GM23248 (cell line): ENCODE measurements around the gene ZNF80. TPM values are rescaled to one million over a fixed set of nuclear protein-coding genes. Genes with fewer than 3 reads are reported as not detected.
"Not testable (repeated sequence)": the region's sequence is repeated elsewhere in the genome, so short reads cannot be mapped to it uniquely, and the experiment has no call there.

Experiments
- DNase-seq: peaks from one replicate; pipeline ENCODE4 v3.0.0-alpha.2; 2015
- H2AFZ ChIP-seq: fragments of 200-600 bp; sonication (generic); 2 replicates; pipeline ENCODE4 v1.6.1; 2016; ENCODE audit warnings: antibody characterized with exemption
- H3F3A ChIP-seq: fragments of 200-600 bp; sonication (generic); 2 replicates; pipeline ENCODE4 v1.6.1; 2016; ENCODE audit warnings: mild to moderate bottlenecking, antibody characterized with exemption, mixed run types; ENCODE audit not compliant: insufficient read depth
- H3K27ac ChIP-seq: fragments of 200-600 bp; sonication (generic); 2 replicates; pipeline ENCODE4 v1.5.1; 2016; ENCODE audit warnings: mild to moderate bottlenecking
- H3K27me3 ChIP-seq: fragments of 200-600 bp; sonication (generic); replicated peaks from 2 replicates; pipeline ENCODE4 v1.6.1; 2016; ENCODE audit warnings: mild to moderate bottlenecking; ENCODE audit not compliant: insufficient read depth
- H3K36me3 ChIP-seq: fragments of 200-600 bp; sonication (generic); 2 replicates; pipeline ENCODE4 v1.6.1; 2016; ENCODE audit warnings: low read depth, mild to moderate bottlenecking
- H3K4me1 ChIP-seq: fragments of 200-600 bp; sonication (generic); 2 replicates; pipeline ENCODE4 v1.6.1; 2016; ENCODE audit warnings: mild to moderate bottlenecking; ENCODE audit not compliant: insufficient read depth
- H3K4me2 ChIP-seq: fragments of 200-600 bp; sonication (generic); one replicate; pipeline ENCODE4 v1.6.1; 2016; ENCODE audit warnings: mild to moderate bottlenecking; ENCODE audit not compliant: unreplicated experiment
- H3K4me3 ChIP-seq: fragments of 200-600 bp; sonication (generic); 2 replicates; pipeline ENCODE4 v1.5.1; 2016; ENCODE audit warnings: mild to moderate bottlenecking
- H3K79me2 ChIP-seq: fragments of 200-600 bp; sonication (generic); 2 replicates; pipeline ENCODE4 v1.6.1; 2016; ENCODE audit warnings: mild to moderate bottlenecking; ENCODE audit not compliant: insufficient read depth
- H3K9ac ChIP-seq: fragments of 200-600 bp; sonication (generic); 2 replicates; pipeline ENCODE4 v1.6.1; 2016; ENCODE audit warnings: mild to moderate bottlenecking
- H3K9me2 ChIP-seq: fragments of 200-600 bp; sonication (generic); 2 replicates; pipeline ENCODE4 v1.6.1; 2016; ENCODE audit warnings: mixed run types, mild to moderate bottlenecking, moderate library complexity; ENCODE audit not compliant: insufficient read depth
- H3K9me3 ChIP-seq: fragments of 200-600 bp; sonication (generic); one replicate; pipeline ENCODE4 v1.6.1; 2017; ENCODE audit warnings: low read depth
- H4K20me1 ChIP-seq: fragments of 200-600 bp; sonication (generic); 2 replicates; pipeline ENCODE4 v1.6.0; 2016; ENCODE audit not compliant: insufficient read depth
- EZH2 ChIP-seq: fragments of 200-600 bp; sonication (generic); IDR thresholded peaks from 2 replicates; pipeline ENCODE4 v1.6.1; 2018; ENCODE audit warnings: antibody characterized with exemption, mild to moderate bottlenecking; ENCODE audit not compliant: insufficient read depth, poor library complexity, severe bottlenecking
- EZH2phosphoT487 ChIP-seq: fragments of 200-600 bp; sonication (generic); IDR thresholded peaks from 2 replicates; pipeline ENCODE4 v1.6.1; 2018; ENCODE audit warnings: antibody characterized with exemption, moderate library complexity, mild to moderate bottlenecking, low read depth; ENCODE audit not compliant: insufficient read depth
- WGBS, 2 experiments: methylation state at CpG; one replicate each; pipeline ENCODE4 v1.1.6; 2015 to 2017; ENCODE audit warnings: low lambda C conversion rate in 2 of 2, low coverage in 1 of 2; ENCODE audit errors: missing lambda C conversion rate in 2 of 2; 5-methylcytosine and 5-hydroxymethylcytosine counted together
- in situ Hi-C: fragments of 300-500 bp; cut with MboI; formaldehyde crosslinking; loops from 2 replicates; pipeline ENCODE4 v1.15.0; 2020
- polyA plus RNA-seq: library from polyadenylated mRNA; unstranded; fragments of >200 nt; fragmentation: Nextera tagmentation; extraction: Ambion mirVana; gene quantifications from 2 replicates; pipeline ENCODE4 v1.2.1, GENCODE V29; 2016
- total RNA-seq: library from RNA; depleted of rRNA; stranded (reverse); fragments of >200 nt; shearing (Covaris generic); gene quantifications from 2 replicates; pipeline ENCODE4 v1.2.3, GENCODE V29; 2014

Gene ZNF80
- total and polyA plus RNA-seq, 2 experiments from 2014 or later, result not detected

DNA sequence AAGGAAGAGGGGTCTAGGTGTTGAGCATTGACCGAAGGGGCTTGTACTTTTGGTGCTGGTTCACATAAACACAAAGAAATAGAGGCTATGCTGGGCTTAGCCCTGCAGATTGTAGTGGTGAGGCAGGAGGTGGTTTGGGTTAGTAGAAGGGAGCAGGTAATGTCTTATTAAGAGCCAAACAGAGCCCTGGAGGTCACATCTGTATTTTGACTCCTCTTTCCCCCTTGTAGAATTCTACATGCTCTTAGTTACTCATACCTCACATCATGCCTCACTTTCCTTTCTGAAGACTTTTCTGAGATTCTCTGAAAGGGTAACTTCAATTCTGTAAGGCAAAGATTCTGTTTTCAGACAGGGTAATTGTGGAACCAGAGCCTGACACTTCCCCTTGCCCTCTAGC, 16.1 kb upstream of the ZNF80 start:
- no peaks in the 10 kb centered on the region for H3K4me1 ChIP-seq
- H3K36me3 ChIP-seq, result no peaks in the 10 kb centered on the region
- no peaks in the 10 kb centered on the region for H3K9me2 ChIP-seq
- H3K4me2 ChIP-seq, result no peak overlapping the region
- TF ChIP-seq EZH2phosphoT487 (no peak), EZH2 (no peak)
- no peak for DNase-seq
- no peak overlapping the region for H3K27ac ChIP-seq
- H2AFZ ChIP-seq, result no peak overlapping the region
- H3F3A ChIP-seq, result no peaks in the 10 kb centered on the region
- in situ Hi-C loops, result no loop called here
- H3K4me3 ChIP-seq, result no peak overlapping the region
- peaks cover 4% of the 10 kb centered on the region for H3K9me3 ChIP-seq
- H3K79me2 ChIP-seq, result no peaks in the 10 kb centered on the region
- WGBS, 2 experiments, result 57 to 77% methylated on average over 1 of the region's 1 CpG
- no peaks in the 10 kb centered on the region; the same call in 1 of the 2 replicates for H3K27me3 ChIP-seq
- no peaks in the 10 kb centered on the region for H4K20me1 ChIP-seq
- no peak overlapping the region for H3K9ac ChIP-seq

DNA sequence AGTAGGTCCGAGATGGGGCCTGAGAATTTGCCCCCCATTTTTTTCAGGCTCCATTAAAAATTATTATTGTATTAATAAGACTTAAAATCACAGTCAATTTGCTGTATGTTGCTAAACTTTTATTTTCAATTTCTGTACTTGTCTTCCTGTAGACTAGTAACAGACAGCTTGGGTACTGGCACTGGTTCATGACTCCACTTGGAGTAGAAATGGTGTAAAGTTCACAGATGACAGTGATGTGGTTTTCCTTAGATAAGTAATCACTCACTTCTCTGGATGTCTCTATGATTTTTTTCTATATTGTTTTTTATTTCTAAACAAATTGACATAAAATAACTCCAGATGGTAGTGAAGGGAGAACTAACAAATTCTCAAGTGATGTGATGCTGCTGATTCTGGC, 15.6 kb upstream of the ZNF80 start:
- H2AFZ ChIP-seq, result no peak overlapping the region

DNA sequence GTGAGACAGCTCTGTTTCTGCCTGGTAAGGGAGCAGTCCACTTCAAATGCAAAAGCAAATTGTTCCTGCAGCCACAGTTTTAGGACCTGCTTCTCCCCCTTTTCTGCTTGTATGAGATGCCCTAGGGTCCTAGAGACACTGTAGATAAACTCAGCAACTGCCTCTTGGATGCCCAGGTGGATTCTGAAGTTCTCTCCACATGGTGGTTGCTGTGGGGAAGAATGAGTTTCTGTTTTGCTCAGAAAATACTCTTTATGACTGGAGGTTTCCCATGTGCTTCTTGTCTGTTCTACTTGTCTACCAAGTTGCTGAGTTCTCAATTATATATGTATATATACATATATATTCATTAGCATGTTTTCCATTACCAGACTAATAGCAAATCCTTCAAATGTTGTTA, 5.6 kb upstream of the ZNF80 start:
- H3K9ac ChIP-seq, result no peak overlapping the region
- in situ Hi-C loops, result no loop called here
- H3K27me3 ChIP-seq, result peaks cover 5% of the 10 kb centered on the region; the same call in 1 of the 2 replicates
- no peaks in the 10 kb centered on the region for H3K9me3 ChIP-seq
- no peaks in the 10 kb centered on the region for H3K79me2 ChIP-seq
- no peak overlapping the region for H3K4me2 ChIP-seq
- no peaks in the 10 kb centered on the region for H3K4me1 ChIP-seq
- no peaks in the 10 kb centered on the region for H4K20me1 ChIP-seq
- H2AFZ ChIP-seq, result no peak overlapping the region
- DNase-seq, result no peak
- H3K4me3 ChIP-seq, result no peak overlapping the region
- H3K36me3 ChIP-seq, result no peaks in the 10 kb centered on the region
- TF ChIP-seq EZH2phosphoT487, result no peak
- TF ChIP-seq EZH2, result no peak
- H3F3A ChIP-seq, result no peaks in the 10 kb centered on the region
- H3K9me2 ChIP-seq, result no peaks in the 10 kb centered on the region
- H3K27ac ChIP-seq, result no peak overlapping the region

More for the DNA sequence above, 15.6 kb upstream of the ZNF80 start:
- Histone ChIP-seq H4K20me1 (no peaks in the 10 kb centered on the region), H3K4me1 (no peaks in the 10 kb centered on the region), H3K27ac (no peak overlapping the region), H3K9me3 (no peaks in the 10 kb centered on the region), H3K27me3 (no peaks in the 10 kb centered on the region; the same call in 1 of the 2 replicates), H3F3A (no peaks in the 10 kb centered on the region), H3K79me2 (no peaks in the 10 kb centered on the region), H3K4me2 (no peak overlapping the region), H3K9me2 (no peaks in the 10 kb centered on the region), H3K4me3 (no peak overlapping the region), H3K36me3 (no peaks in the 10 kb centered on the region), H3K9ac (no peak overlapping the region)
- in situ Hi-C loops, result no loop called here
- no peak for TF ChIP-seq EZH2phosphoT487
- TF ChIP-seq EZH2, result no peak
- WGBS, 2 experiments, result 41 to 42% methylated on average over 1 of the region's 1 CpG
- no peak for DNase-seq

DNA sequence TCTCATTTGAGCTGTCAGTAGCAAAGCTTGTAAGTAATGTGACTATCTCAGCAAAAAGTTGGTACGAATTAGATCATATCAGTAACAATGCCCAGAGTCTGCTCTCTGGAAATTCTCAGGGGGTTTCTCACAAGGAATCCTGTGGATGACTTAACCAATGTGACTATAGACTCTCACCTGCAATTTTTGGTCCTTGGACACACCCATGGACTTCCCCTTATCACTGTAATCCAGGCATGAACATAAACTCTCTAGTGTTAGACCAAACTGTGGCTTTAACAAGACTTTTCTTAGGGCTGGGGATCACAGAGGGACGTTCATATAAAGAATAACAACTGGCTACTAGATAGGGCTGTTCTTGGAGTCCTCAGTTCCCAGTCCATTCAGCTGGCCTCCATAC, 3.9 kb upstream of the ZNF80 start:
- no peaks in the 10 kb centered on the region for H3K9me3 ChIP-seq
- no peaks in the 10 kb centered on the region for H3K79me2 ChIP-seq
- H3K4me2 ChIP-seq, result no peak overlapping the region
- no peaks in the 10 kb centered on the region for H3K4me1 ChIP-seq
- no peak overlapping the region for H3K4me3 ChIP-seq
- H3K9ac ChIP-seq, result no peak overlapping the region
- no peak overlapping the region for H2AFZ ChIP-seq
- H3K36me3 ChIP-seq, result no peaks in the 10 kb centered on the region
- no peaks in the 10 kb centered on the region for H4K20me1 ChIP-seq
- 4 to 5% methylated on average over 2 of the region's 2 CpGs for WGBS, 2 experiments
- H3K27ac ChIP-seq, result no peak overlapping the region
- no peaks in the 10 kb centered on the region for H3F3A ChIP-seq
- no peak for DNase-seq
- in situ Hi-C loops, result no loop called here
- TF ChIP-seq EZH2 (no peak), EZH2phosphoT487 (no peak)
- H3K9me2 ChIP-seq, result no peaks in the 10 kb centered on the region
- peaks cover 5% of the 10 kb centered on the region; the same call in 1 of the 2 replicates for H3K27me3 ChIP-seq

DNA sequence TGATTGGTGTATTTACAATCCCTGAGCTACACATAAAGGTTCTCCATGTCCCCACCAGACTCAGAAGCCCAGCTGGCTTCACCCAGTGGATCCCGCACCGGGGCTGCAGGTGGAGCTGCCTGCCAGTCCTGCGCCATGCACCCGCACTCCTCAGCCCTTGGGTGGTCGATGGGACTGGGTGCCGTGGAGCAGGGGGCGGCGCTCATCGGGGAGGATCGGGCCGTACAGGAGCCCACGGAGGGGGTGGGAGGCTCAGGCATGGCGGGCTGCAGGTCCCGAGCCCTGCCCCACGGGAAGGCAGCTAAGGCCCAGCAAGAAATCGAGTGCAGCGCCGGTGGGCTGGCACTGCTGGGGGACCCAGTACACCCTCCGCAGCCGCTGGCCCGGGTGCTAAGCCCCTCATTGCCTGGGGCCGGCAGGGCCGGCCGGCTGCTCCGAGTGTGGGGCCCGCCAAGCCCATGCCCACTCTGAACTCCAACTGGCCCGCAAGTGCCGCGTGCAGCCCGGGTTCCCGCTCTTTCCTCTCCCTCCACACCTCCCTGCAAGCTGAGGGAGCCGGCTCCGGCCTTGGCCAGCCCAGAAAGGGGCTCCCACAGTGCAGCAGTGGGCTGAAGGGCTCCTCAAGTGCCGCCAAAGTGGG, 888 bp upstream of the ZNF80 start:
- H3K27ac ChIP-seq, H3F3A ChIP-seq, H3K36me3 ChIP-seq, H3K4me3 ChIP-seq, H3K9me2 ChIP-seq, H3K4me1 ChIP-seq, H2AFZ ChIP-seq, H3K4me2 ChIP-seq, H3K9ac ChIP-seq, DNase-seq, H4K20me1 ChIP-seq, H3K79me2 ChIP-seq, in situ Hi-C loops, H3K27me3 ChIP-seq, H3K9me3 ChIP-seq: not testable (repeated sequence)
- WGBS, 2 experiments, result 83 to 87% methylated on average over 24 to 29 of the region's 34 CpGs
